Measurements from ENCODE around the gene SPRED3. TPM values are rescaled to one million over a fixed set of nuclear protein-coding genes. Genes with fewer than 3 reads are reported as not detected.

The SPRED3 gene
- total RNA-seq, 1 experiment from 2014 or later: 11.0 TPM

DNA sequence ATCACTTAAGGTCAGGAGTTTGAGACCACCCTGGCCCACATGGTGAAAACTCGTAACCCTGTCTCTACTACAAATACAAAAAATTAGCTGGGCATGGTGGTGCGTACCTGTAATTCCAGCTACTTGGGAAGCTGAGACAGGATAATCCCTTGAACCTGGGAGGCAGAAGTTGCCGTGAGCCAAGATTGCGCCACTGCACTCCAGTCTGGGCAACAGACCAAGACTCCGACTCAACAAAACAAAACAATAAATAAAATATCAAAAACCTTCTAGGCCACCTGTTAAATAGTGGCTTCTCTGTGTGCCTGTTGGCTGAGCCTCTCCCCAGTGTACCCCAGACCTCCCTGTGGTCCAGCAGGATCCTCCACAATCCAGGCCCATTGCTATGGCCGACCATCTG is 17.4 kb upstream of the SPRED3 start:
- DNase-seq (ENCODE audit: low read depth): no peak

DNA sequence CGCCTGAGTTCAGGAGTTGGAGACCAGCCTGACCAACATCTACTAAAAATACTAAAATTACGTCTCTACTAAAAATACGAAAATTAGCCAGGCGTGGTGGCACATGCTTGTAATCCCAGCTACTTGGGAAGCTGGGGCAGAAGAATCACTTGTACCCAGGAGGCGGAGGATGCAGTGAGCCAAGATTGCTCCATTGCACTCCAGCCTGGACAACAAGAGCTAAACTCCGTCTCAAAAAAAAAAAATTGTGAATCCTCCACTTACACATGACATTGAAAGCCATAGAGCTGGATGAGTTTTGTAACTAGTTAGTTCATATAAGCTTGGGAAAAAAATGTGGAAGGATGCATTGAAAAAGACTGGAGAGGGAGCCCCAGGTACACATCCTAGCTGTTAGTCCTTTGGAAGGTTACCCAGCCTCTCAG is 14.6 kb upstream of the SPRED3 start:
- no peak for DNase-seq (ENCODE audit: low read depth)

DNA sequence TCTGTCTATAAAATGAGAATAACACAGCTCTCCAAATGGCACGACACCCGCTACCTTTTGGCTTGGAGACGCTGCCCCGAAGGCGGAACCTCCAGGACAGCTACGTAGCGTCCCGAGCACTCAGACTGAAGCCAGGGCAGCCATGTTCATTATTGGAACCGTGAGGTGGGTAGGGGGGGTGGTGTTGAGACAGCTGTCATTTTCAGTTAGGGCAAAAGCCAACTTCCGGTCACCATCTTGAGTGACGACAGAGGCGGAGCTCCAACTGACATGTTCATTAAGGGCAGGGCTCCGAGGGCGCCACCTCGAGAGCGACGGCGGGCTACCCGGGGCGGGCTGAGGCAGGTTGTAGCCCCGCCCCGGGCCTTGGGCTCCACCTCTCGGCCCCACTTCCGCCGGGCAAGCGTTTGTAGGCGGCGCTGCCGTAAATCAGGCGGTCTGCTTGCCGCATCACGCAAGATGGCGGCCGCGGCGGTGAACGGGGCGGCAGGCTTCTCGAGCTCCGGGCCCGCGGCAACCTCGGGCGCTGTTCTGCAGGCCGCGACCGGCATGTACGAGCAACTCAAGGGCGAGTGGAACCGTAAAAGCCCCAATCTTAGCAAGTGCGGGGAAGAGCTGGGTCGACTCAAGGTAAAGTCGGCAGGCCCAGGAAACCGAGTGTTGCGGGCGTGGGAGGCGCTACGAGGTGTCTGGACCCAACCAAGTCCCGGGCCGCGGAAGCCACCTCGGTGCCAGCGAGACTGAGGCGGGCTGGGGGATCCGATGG is 14.0 kb upstream of the SPRED3 start, which contains the start of gene PSMD8:
Gene PSMD8 (plus strand): TSS at position 240 of the 766 bp plus-strand sequence. CDS start 31 bp downstream, at position 271.
- peak; percentile 99 for DNase-seq (ENCODE audit: low read depth)

DNA sequence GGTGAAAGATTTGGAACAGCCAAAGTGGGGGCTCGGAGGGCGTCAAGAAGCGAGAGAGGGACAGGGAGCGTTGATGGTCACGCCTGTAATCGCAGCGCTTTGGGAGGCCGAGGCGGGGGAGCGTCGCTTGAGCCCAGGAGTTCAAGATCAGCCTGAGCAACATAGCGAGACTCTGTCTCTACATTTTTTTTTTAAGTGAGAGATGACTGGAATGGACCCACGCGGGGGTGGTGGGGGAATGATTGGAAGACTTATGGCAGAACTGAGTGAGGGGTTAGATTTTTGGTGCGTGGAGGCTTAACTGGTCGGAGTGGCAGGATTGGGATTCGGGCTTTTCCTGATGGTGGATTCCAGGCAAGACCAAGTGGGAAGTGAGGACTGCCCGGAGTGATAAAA is 13.4 kb upstream of the SPRED3 start:
- no peak for DNase-seq (ENCODE audit: low read depth)

DNA sequence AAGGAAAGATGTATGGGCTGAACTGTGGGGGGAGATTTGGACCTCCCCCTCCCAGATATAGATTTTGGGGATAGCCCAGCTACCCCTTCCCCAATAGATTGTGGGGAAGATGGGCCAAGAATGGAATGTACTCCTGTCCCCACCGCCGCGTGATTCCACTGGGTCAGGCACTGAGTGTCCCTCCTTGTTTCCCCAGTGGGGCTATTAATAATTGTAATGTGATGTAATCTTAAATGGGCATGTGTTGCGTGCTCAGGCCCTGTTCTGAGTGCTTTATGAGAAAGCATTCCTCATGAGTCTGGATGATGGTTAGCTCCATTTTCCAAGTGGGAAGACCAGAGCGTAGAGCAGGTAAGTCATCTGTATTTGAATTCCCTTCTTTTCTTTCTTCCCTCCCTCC is 12.7 kb upstream of the SPRED3 start:
- no peak for DNase-seq (ENCODE audit: low read depth)

DNA sequence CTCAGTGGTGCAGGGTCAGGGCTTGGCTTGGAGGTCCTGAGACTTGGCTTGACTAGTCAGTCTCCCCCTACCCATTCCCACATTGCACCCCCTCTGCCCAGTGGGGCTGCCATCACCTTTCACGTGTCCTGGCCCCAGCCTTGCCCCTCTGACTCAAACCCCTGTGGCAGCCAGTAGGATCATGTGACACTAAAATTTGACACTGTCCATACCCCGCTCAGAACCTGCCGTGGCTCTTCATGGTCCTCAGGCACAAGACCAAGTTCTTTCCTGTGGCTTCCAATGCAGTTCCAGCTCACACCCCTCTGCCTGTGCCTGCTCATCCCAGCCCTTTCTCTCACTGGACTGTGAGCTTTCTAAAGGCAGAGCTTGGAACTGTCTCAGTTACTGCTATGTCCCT is 11.9 kb upstream of the SPRED3 start:
- DNase-seq (ENCODE audit: low read depth): no peak

DNA sequence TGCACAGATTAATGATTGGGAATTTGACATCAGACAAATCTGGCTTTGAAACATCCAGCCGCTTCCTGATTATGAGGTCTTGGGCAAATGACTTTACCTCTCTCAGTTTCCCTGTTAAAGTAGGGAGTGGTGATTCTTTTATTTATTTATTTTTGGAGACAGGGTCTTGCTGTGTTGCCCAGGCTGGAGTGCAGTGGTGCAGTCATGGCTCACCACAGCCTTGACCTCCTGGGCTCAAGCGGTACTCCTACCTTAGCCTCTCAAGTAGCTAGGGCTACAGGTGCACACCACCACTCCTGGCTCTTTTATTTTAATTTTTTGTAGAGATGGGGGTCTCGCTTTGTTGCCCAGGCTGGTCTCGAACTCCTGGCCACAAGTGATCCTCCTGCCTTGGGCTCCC is 11.4 kb upstream of the SPRED3 start:
- DNase-seq (ENCODE audit: low read depth): no peak

DNA sequence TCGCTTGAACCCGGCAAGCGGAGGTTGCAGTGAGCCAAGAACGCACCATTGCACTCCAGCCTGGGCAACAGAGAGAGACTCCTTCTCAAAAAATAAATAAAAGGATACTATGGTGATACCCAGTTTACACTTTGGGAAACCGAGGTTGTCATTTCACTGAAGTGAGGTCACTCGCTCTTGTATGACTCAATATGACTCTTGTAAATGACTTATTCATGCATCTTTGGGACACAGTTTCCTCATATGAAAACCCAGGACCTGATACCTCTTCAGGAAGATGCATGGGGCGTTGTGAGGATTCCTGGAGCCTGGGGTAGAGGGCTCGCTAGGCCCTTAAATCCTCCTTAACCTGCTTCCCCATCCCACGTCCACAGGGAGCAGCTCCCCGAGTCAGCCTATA is 9.6 kb upstream of the SPRED3 start:
- no peak for DNase-seq (ENCODE audit: low read depth)

DNA sequence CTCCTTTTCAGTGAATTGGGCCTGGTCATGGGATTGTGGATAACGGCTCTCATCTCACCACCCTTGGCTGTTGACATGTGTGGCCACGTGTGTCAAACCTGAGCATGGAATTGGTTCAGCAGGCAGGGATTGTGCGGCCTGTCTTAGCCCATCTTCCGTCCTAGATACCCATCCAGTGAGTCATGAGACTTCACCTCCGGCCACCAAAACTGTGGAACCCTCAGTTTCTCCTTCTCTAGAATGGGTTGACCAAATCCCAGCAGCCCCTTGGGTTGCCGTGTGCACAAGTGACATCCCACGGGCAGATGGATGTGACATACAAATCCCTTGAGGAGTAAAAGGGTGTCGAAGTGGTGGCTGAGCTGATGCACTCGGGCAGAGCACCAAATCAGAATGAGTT is 7.4 kb upstream of the SPRED3 start:
- no peak for DNase-seq (ENCODE audit: low read depth)

DNA sequence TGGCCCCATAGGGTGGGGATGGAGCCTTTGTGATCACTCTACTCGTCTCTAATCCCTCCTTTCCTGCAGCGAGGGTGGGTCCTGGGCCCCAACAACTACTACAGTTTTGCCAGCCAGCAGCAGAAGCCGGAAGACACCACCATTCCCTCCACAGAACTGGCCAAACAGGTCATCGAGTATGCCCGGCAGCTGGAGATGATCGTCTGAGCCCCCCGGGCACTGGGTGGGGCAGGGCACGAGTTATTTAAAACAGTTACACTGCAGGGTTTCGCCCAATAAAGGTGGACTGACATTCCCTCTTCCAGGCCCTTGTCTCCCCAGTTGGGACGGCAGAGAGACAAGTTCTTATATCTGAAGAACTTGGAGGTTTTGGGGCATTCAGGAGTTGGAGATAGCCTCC is 5.3 kb upstream of the SPRED3 start:
- DNase-seq (ENCODE audit: low read depth): no peak

DNA sequence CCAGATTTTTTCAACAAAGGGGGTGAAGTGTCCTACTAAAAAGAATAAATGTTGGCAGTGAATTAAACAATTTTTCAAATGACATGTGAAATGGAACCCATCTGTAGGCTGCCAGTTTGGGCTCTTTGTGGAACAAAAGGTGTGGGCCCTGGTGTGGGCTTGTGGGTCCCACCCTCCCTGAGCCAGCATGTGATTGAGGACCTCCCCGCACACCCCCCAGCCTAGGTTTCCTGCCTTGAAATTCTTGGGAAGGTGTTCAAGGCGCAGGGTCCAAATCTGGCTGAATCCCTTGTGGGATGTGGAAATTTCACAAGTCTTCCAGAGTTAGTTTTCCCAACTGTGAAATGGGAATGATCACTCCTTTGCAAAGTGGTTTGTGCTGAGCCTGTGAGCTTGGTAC is 4.8 kb upstream of the SPRED3 start:
- no peak for DNase-seq (ENCODE audit: low read depth)

DNA sequence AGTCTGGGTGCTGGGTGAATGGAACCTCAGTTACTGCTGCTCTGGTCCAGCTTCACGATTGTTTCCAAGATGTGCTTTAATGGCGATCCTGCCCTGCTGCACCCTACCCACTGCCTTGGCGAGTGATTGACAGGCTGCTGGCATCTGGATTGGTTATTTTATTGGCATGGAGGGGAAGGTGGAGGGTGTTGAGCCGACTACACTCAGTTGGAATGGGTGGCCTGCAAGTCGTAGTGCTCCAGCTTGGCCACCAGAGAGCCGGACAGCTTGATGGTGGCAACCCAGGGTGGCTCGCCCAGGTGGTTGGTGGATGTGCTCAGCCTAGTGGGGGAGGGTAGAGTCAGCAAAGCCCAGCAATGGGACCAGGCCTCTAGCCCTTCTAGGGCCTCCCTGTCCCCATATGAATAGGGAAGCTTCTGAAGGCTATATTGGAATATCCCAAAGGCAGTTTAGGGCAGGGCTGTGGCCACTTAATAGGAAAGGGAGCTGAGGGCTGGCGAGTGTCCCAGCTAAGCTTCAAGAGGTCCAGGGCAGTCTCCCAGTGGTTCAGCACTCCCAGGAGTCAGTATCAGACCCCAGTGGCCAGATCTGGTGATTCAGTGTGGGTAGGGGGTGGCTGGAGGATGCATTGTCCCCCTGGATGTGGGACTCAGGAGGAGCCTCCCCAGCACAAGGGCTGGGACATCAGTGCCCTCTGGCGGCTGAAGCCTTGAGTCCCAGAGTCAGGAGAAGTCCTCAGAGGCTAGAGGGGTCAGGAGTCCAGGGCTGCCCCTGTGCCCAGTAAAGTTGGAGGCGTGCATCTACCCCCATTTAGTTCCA is 4.1 kb upstream of the SPRED3 start:
- DNase-seq (ENCODE audit: low read depth): no peak

DNA sequence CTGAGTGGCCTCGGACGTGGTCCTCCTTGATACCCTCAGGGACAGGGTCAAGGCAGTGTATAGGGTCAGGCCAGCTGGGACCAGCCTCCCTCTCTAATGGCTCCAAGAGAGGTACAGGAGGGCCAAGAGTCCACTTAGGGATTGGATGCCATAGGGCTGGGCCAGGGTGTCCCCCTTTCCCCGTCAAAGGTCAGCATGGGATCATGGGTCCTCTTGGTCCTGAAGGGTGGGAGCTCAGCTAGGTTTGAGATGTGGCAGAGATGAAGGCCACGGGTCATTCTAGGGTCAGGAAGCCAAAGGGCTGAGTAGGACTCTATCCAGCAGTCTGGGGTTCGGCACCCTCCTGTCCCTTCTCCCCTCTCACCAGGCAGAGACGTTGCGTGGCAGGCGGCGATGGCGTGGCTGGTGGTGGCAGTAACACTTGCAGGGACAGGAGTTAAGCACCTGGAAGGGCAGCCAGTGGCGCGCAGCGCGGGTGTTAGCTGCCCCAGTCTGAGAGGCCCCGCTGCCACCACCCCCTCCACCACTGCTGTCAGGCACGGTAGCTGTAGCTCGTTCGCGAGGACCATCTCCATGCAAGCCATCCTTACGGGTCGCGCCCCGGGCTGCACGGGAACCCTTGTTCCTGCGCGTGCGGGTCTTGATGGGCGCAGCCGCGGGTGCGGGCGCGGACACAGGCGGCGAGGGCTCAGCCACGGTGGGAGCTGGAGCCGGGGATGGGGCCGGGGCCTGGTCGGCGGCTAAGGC is 3.3 kb upstream of the SPRED3 start:
- DNase-seq (ENCODE audit: low read depth): no peak

DNA sequence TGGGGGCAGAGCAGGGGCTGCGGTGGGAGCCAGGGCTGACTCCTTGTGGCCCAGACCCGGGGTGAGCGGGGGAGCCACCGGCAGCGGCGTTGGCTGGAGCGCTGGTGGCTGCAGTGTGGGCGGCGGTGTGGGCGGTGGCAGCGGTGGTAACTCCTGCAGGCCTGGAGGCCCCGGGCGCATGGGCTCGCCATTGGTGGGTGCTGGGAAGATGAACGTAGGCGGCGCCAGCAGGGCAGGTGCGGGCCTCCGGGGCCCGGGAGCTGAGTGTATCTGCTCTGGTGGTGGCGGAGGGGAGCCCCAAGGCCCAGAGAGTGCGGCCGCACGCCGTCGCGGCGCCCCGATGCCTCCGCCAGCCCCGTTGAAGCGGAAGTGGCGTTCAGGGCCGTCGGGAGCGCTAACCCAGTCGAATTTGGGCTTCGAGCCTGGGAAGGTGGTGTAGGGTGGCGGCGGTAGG is 2.7 kb upstream of the SPRED3 start:
- no peak for DNase-seq (ENCODE audit: low read depth)

DNA sequence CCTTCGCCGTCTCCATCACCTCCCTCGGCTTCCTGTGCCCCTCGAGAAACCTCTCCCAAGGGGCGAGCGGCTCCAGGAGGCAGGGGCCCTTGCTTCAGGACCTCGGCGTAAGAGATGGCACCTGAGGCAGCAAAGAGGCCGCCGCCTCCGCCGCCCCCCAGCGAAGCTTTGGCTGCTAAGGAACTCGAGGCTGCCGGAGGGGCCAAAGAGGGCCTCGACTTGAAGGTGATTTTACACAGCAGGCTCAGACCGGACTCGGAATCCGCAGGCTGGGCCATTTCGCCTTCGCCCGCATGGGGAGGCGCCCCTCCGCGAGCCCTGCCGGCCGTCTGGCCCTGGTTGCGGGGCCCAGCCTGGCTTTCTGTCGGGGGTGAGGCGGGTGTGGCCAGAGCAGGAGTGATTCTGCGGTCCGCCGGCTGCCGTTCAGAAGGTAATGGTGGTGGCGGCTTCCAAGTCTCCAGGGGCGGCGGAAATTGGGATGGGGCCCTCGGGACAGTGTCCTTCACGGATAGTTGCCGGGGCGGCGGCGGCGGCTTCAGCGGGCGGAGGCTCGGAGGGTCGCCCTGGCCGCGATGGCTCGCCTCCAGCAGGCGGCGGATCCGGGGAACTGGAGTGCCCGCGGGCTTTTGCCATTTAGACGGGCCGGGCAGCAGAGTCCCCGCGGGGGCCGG is 2.1 kb upstream of the SPRED3 start:
- DNase-seq (ENCODE audit: low read depth): no peak

DNA sequence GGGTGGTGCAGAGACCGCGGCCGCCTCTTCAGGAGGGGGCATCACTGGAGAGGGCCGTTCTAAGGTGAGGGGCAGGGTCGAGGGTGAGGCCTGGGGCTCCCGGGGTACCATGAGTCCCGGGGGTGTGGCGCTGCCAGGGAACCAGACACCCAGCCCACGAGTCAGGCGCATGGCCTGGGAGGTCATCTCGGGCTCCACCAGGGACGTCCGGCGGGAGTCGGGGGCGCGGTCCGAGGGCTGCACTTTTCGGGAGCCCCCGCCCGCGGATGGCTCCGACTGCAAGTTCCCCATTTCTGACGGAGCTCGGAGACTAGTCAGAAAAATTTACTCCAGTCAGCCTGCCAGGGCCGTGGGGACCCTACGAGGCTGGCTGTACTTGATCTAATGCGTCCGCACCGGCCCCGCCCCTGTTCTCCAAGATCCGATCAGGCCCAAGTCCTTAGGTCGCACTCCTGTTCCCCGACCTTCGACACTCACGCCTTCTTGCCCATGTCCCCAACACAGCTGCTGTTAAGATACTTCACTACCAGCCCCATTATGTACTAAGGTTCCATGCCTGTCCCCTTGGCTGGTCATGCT is 1.4 kb upstream of the SPRED3 start:
- no peak for DNase-seq (ENCODE audit: low read depth)

DNA sequence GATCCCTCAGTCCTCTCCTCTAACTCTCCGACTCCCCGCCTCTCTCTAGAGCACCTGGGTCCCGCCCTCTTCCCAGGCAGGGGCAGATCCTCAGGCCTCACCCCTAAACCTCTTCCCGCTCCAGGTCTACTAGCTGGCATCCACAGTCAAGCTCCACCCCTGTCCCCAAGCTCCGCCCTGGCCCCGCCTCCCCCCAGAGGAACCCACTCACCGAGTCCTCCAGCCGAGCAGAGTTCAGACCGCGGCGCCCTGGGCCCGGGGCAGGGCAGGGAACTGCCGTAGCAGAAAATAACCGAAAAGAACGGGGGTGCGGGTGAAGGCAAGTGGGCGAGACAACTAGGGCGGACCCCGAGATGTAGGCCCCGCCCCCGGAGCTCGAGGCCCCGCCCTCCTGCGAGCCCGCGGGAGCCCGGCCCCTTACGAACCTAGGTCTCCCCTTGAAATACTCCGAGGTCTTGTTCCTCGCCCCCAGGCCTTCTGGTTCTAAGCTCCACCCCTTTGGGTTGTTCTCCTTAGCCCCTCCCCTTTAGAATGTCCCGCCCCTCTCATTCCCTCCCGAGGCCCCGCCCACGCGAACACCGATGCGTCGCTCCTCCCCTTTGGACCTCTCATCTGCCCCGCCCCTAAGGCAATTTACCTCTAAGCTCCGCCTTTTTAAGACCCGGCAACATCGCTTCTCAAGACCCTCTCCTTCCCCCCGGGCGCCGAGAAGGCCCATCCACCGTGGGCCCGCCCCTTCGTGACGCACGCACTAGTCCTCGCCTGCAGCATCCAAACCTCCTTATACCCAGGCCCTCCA is 748 bp upstream of the SPRED3 start, which contains the start of gene GGN:
Gene GGN (minus strand): TSS at position 485 of the 799 bp plus-strand sequence. CDS start 773 bp downstream, outside the sequence.
- peak; percentile 96 for DNase-seq (ENCODE audit: low read depth)

DNA sequence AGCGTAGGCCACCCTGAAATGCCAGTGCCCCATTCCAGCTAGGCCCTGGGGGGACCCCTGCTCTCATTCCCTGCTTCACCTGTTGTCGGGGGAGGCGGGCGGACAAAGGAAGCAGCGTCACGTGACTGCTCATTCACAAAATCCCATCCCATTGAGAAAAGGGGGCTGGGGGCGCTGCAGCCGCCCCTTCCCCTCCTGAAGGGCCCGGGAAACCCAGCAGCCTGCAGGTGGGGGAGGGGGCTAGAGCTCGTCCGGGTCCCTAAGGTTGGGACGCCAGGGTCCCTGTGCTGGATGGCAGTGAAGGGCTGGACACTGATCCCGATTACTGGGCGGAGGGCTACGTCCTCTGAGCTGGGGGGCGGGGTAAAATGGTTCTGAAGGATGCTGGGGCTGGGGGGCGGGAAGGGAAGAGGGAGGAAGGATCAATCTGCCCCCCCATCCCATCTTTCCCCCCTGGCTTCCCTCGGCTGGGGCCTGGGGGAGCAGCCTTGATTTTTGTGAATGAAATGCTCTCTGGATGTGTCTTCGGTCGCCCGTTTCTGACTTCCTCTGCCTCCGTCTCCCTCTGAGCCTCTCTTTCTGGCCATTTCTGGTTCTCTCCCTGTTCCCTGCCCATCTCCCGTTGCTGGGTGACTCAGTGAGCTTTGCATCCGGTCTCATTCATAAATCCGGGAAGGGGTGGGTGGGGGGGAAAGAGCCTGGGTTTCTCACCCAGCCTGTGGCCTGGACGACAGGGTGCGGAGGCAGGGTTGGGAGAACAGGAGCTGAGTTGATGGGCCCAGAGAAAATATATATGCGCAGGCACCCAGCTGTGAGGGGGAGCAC is 816 bp downstream of the SPRED3 start:
- DNase-seq (ENCODE audit: low read depth): peak; percentile 81

Measured in HT1080 (cell line).